NCI-H2227 treated with DMSO at 0.1 percent for 48 hours (cell line): ENCODE data around the gene IGF1R.

Source experiments
- DNase-seq: peaks from one replicate; lab custom pipeline; 2025; lab: John Stamatoyannopoulos, UW

The IGF1R gene

DNA sequence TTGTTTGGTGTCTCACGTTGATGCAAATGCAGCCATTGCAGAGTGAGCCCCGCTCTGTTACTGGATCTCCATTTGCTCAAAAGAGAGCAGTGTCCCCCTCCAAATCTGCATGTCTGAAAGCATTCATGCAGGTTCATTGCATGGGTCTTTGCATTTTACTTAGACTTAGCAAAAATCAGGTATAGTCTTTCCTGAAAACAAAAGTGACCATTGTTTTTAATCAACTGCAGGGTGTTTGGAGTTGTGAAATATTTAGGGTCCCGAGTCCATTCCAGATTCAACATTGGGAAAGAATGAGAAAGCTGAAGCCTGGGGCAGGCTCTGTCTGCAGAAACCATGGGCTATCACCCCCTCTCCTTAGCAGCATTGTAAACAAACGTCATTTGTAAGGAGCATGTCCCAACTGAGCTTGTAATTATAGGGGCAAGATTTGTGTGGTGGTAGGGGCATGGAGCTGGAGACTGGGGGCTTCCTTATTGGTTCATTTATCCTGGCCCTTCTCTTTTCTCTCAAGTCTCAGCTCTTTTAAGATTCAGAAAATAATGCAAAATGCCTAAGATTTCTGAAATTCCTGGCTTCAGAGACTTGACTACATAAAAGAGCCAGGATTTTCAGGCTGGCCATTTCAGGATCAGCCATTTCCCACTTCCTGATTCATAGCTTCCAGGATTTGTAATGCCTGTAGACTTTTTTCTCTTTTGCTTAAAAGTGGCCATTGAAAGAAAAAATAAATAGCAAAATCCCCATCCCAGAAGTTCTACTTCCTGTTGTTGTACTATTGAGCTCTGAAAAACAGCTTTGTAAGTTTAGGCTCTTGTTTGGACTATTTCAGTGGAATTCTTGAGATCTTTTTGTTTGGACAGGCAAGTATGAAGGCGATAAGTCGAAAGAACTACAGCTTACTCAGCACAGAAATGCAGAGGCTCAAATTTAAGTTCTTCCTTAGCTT lies 23.0 kb downstream of the IGF1R start:
- no peak for DNase-seq

DNA sequence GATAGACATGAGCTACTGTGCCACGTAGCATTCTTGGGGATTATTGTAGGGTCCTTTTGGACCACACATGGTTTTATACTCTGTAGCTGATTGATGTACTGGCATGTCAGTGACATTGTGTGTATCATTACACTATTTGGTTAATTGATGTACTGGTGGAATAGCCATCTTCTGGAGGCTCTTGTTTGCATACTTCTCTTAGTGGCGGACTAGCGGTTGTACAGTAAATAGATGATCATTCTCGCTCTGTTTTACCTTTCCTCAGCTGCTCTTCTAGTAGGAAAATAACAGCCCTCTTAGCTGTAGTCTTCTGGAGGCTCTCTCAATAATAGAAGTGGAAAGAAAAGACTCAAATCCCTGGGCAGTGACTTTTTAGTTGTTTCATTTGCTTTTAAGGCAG lies 24.8 kb downstream of the IGF1R start:
- no peak for DNase-seq

DNA sequence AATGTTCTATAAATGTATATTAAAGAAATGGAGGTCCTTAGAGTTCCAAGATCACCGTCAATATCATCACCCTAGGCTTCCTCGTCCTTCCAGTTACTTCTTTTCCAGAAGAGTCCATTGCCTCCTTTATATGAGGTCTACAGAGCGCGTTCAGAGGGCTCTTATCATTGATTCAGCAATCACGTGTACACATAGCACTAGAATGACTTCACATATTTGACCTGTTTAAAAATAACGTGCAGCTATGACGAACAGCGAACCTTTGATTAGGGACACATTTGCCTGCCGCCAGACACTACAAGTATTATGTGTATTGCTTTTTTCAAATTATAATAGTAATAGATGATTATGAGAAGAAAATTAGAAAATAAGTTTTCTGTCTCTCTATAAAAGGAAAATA lies 26.0 kb downstream of the IGF1R start:
- DNase-seq, result no peak

DNA sequence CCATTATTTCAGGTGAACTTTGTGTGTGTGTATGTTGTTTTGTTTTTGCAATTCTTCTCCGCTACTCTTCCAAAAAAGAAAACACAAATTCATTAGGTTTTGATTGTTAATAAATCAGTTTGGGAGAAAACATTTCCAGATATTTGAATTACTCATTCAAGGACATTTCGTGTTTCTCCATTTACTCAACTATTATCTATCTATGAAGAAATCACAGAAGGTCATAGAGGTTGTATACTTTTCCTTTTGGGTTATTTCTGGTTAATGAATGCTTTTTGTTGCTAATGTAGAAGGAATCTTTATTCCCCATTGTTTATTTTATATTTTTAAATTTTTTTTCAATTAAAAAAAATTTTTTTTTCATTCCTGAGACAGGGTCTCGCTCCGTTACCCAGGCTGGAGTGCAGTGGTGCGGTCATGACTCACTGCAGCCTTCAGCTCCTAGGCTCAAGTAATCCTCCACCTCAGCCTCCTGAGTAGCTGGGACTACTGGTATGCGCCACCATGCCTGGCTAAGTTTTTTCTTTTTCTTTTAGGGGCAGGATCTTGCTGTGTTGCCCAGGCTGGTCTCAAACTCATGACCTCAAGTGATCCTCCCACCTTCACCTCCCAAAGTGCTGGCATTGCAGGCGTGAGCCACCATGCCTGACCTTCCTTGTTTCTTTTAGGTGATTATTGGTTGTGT lies 28.4 kb downstream of the IGF1R start:
- DNase-seq, result no peak

DNA sequence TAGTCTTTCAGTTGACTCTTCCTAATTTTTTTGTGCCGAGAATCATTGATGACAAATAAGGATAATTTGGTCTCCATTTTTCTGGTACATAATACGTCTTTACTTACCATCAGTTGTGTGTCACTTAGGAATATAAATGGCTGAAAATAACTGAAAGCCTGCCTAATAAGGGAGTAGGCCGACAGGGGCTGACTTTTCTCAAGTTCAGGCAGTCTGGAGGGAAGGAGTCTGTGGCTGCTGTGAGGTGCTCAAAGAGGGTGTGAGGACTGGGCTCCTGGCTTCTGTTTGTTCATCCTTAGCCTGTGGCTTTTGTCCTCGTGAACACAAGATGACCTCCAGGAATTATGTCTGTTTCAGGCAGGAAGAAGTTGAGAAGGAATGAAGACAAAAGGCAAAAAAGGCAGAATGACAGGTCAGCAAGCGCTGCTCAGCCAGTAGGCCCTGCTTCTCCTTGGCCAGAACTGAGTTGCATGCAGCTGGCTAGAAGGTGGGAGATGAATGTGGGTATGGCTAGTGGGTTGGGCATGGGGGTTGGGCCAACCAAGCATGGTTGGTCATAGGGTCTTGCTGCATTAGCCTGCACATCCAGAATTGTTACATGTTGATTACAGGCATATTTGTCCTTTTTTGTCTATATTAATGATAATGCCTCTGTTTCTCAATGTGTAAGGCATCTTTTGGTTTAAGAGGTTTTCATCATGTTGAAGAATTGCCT lies 29.2 kb downstream of the IGF1R start:
- DNase-seq, result no peak

DNA sequence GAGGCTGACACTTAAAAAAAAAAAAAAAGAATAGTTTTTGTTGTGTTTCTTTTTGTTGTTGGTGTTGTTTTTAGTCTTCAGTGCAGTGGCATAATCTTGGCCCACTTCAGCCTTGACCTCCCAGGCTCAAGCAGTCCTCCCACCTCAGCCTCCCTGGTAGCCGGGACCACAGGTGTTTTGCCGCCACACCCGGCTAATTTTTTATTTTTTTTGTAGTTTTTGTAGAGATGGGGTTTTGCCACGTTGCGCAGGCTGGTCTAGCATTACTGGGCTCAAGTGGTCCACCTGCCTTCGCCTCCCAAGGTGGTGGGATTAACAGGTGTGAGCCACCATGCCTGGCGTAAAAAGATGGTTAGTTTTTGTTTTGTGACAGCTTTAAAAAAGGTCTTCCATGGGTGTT lies 30.1 kb downstream of the IGF1R start:
- no peak for DNase-seq

DNA sequence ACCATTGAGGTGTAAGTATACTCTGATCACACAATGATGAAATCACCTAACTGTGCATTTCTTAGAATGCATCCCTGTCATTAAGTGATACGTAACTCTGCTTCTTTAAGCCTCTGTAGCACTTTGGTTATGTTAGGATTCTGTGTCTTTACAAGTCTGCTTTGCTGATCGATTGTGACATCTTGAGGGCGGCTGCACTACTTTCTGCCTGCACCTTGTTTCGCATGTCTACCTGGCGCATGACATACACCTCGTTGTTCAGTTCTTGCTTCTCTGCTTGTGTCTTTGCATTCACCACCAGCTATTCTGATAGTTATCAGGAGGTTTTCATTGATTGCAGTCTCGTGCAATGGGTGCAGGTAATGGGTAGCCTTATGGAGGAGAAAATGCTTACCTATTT lies 32.7 kb downstream of the IGF1R start:
- no peak for DNase-seq

DNA sequence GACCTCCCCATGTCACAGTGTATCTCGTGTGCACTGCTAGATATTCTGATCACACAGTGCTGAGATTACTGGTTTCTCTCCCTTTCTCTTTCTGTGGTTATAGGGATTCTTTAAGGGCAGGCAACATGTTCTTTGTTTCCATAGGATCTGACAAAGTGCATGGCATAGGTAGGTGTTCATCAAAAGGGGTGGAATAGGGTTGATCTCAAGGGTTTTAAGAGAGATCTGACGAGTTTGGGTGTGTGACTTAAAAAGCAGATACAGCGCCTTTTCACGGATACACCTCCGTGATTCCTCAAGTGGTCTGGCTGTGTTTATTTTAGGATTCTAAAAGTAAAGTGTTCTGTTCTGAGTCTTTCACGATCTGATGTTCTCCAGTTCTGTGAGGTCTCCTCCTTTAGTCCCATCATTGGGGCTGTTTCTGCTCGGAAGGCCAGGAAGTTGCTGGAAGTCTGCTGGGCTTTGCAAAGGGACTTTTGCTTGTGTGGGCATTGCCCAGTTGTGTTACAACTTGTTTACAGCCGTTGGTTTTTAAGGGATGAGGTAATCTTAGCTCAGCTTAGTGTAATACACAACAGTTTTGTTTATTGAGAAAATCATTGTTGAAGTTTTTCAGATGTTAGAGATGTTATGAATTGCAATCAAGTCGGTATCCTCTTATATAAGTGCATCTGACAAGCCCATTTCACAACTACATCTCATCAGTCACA lies 34.8 kb downstream of the IGF1R start:
- DNase-seq, result no peak

DNA sequence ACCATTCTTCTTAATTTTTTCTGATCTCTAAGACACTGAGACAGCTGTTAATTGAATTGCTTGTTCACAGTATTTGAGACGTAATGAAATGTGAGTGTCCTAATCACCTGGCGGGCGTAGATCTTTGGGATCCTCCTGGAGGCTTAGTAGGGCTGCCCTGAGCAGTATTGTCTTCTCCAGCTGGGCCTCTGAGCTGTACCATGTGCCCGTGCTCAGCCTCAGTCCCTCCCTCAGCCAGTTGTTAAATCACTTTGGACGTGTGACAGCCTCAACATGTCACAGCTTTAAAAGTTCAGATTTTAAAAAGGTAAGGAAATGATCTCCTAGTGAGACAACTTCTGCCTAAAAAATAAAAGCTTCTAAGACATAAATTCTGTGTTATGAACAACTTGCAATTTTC lies 35.5 kb downstream of the IGF1R start:
- no peak for DNase-seq

DNA sequence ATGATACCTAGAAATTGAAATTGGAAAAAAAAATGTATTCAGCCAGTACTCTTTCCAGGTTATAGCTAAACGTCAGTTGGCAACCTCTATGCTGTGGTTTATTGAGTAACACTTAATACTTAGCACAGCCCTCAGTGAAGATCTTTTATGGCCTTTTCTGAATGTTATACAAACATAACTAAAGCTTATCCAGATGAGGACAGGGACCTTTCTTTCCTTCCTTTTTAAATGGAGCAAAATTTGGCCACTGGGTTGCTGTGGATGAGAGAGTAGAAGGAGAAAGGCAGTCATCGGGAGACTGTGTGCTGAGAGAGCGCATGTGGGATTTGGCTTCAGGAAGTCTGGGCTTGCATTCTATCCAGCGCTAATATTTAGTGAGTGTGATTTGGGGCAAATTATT lies 36.1 kb downstream of the IGF1R start:
- DNase-seq, result no peak

DNA sequence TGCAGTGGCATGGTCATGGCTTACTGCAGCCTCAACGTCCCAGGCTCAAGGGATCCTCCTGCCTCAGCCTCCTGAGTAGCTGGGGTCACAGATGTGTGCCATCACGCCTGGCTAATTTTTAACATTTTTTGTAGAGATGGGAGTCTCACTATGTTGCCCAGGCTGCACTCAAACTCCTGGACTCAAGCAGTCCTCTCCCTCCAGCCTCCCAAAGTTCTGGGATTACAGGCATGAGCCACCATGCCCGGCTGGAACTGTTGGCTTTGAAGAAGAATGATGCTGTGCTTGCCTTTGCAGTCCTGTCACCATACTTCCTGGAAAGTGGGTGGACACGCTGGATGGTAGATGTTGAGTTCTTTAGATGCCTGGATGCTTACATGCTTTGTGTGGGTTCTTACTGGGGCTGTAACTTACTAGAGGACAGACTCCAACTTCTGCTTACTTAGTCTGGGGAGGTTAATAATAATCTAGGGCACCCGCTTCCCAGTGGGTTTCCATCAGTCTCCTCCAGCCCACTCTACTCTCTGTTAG lies 36.7 kb downstream of the IGF1R start:
- no peak for DNase-seq

DNA sequence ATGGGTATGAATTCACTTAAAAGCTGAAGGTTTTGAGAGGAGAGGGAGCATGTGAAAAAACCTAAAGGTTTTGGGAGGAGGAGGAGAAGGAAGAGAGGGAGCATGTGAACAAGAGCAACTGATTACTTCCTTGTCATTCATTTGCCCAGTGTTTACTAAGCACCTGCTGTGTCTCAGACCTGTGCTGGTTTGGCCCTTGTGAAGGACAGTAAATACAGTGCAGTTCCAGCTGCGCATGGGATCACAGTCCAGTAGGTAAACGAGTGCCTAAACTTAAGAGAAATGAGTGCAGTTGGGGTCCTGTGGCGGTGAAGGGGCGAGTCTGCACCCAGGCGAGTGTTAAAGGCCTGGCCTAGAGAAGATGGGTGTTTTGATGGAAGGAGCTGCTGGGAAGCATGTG lies 38.6 kb downstream of the IGF1R start:
- DNase-seq, result no peak

DNA sequence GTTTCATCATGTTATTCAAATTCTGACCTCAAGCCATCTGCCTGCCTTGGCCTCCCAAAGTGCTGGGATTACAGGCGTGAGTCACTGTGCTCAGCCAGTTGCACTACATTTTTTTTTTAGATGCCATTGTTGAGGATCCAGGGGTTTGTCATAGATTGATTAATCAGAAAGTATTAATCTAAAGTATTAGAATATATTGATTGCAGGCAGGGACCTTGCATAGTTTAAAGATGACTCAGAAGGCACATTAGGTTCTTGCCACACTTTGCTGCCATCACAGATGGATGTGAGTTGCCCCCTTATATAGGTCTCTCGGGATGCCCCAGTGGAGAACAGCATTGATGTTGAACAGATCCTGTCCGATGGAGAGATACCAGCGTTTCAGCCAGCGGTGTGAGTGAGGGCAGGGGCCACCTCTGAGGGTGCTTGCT lies 41.1 kb downstream of the IGF1R start:
- DNase-seq, result no peak

DNA sequence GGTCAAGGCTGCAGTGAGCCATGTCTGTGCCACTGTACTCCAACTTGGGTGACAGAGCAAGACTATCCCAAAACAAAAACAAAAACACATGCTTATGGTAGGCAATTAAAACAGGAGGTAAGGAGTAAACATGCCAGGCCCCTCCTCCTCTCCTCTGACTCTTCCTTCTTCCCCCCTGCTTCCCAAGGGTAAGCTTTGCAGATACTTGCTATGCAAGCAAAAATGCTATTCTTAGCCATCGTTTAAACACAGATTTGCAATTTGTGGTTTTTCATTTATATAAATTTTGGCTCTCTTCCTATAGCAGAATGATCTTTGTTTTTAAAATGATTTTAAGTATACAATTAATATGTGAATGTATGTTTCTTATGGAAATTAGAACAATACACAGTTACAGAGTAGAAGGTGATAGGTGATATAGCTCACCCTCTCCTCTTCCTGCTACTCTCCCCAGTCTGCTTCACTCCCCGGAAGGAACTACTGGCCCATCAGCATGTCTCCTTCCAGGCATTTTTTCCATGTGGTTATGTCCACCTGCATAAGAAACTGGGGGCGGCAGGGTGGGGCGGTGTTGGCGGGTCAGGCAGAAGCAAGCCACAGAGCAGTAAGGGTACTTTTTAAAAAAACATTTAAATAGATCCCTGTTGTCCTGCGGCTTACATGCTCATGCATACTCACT lies 42.1 kb downstream of the IGF1R start:
- DNase-seq, result no peak

DNA sequence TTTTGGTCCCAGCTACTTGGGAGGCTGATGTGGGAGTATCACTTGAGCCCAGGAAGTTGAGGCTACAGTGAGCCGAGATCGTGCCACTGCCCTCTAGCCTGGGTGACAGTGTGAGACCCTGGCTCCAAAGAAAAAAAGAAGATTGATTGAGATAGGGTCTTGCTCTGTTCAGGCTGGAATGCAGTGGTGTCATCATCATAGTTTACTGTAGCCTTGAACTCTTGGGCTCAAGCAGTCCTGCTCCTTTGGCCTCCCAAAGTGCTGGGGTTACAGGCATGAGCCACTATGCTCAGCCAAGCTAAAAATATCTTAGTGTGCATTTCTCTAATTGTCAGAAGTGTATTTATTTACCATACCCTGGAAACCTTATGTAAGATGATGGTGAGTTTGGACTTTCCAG lies 43.9 kb downstream of the IGF1R start:
- DNase-seq, result no peak

DNA sequence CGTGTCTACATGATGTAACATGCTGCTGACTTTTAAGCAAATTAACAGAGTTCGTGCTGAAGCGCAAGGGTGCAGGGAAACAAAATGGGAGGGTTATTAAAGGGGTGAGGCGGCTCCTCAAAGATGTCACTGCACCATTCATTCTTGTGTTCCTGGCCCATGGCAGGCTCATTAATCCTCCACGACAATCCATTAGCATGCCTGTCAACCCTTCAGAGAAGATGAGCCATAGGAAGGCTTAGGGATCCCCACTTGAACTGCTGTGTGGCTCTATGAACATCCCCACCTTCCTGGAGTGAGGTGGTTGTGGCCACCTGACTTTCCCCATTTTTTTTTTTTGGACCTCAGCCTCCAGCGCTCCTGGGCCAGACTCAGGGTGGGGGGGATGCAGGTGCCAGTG lies 45.8 kb downstream of the IGF1R start:
- DNase-seq, result no peak

DNA sequence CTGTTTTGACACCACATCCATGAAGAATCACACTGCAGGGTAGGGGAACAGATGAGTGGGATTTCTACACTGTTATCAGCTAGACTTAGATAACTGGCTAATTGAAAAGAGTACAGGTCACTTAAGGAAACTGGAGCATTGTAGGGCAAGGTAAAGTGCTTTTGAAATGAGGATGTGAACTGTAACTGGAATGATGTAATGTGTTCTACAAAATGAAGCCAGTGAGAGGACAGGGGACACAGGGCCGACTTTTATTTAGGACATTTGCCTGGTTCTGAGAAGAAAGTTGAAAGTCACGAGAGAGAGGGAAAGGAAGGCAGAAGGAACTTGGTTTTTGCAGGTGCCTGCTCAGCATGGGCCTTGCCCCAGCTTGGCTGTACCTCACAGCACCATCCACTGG lies 50.5 kb downstream of the IGF1R start:
- DNase-seq, result no peak

DNA sequence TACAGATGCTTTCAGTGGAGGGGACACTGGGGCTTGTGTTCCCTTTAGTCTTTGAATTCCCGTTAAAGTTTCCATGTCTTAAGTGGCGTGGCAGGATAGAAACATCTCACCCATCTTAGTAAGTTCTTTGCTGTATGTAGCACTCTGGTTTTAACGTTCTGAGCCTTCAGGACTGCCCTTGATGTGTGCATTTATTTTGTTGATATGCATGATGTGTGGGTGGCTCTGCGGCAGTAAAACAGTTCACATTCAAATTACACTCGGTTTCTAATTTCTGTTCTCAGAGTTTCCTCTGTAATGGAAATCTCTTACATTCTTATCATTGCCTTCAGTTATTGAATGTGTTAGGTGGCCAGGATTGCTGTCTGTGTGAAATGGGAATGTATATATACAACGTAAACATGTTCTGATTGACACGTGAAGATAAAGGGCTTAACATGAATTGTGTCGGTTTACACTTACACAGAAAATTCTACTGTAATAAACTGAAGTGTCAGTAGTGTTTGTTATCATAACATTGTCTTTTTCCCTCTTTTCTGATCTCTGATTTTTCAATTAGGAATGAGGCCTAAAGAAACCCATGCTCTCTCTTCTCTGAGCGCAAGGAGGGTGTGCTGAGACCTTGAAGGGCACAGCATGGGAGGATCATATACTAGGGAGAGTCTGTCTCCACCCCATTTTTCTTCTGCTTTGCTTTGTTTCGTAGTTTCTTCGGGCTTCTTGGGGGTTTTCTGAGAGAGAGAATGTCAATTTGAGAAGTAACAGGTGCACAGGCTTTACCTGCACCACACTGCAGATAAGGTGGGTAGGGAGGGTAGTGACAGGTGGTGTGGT lies 51.5 kb downstream of the IGF1R start:
- DNase-seq, result no peak

DNA sequence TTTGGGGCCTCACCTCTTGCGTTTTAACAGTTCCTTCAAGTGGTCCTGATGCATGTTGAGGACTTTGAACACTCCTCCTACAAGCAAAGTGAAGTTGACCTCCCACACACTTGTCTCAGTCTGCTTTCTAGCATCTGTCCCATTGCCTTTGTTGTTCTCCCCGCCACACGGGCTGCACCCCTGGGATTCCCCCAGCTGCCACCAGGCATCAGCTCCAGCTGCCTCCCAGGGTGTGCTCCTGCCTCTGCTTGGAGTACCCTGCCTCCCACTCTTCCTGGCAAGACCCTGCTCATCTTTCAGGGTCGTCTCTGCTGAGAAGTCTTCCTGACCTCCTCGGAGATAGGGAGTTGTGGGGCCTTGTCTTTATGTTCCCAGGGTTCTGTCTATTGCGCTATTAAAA lies 52.2 kb downstream of the IGF1R start:
- no peak for DNase-seq

DNA sequence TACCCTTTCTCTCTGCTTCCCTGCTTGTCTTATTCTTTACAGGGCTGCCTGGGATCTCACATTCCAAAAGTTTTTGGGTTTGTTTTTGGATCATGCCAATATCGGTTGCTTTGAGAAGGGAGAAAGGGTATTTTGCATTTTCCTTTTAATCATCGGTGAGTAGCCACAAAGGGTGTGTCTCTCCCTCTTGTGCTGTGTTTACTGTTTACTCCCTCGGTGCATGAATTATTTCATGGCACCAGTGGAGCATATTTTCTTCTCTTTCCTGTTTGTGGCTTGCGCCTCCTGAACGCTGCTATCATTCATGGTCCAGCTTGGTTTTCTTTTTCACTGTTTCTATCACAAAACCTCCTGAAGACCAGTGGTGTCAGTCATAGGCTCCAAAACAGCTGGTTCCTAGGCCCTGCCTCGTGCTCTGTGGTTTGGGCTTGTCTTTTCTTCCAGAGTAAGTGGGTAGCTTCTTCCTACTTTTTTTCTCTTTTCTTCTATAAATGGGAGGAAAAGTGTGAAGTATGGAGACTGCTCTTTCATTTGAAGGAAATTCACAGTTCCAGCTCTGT lies 54.9 kb downstream of the IGF1R start:
- no peak for DNase-seq
